GM21786 (cell line): Measurements from ENCODE around the gene NYNRIN.

ENCODE experiments used
- ATAC-seq: cut with Tn5 transposase; IDR thresholded peaks from one replicate; pipeline ENCODE4 v1.9.1; 2021; ENCODE audit not compliant: unreplicated experiment

The NYNRIN gene

DNA sequence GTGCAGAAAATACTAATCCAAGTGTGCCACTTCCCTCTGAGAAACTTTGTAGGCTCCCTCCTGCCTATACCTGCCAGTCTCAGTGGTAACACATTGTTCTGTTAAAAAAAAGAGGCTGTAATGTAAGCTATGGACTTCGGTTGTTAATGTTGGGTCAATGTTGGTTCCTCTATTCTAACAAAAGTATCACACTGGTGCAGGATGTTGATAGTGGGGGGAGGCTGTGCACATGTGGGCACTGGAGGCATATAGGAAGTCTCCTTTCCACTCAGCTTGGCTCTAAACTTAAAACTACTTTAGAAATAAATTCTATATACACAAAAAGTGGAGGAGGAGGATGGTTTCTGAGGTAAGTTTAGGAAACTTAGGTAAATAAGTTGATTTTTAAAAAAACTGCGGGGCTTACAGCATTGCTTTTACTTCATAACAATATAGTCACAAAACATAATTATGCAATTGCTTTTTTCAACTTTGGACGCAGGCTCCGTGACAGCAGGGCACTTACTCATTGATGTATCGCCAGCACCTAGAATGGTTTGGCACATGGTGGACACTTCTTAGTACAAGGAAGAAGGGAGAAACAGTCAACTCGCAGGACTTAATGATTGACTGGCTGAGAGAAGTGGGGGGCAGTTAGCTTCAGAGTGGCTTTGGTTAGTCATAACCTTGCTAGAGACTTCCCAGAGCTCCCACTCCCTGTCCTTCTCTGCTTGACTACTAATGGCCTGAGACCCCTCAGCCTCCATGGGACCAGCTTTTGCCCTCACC, 7.9 kb upstream of the NYNRIN start:
- ATAC-seq: no peak

DNA sequence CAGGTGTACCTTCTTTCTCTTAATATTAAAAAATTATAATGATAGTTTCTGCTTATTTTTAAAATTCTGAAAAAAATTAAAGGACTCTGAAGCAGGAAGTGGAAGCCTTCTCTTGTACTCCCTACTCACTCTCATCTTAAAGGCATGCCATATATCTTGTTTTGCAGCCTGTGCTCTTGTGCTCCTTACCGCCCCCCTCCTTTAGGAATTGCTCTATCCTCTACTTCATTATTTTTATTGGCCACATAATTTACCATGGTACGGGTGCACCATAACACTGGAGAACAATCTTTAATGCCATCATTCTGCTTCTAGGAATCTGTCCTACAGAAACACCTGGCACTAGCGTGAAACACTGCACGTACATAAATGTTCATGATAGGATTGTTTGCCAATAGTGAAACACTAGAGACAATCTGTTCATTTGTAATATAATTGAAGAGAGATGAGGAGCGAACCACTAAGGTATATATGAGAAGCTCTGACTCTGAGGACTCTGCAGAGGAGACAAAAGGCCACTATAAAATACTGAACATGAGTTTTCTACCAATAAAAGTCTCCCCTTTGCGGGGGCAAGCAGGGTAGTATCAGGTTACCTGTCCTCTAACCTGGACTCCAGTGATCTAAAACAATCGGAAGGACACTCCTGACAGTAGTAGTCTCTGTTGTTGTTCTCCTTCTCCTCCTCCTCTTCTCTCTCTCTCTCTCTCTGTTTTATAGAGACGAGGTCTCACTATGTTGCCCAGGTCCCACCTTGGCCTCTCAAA, 6.3 kb upstream of the NYNRIN start:
- no peak for ATAC-seq

DNA sequence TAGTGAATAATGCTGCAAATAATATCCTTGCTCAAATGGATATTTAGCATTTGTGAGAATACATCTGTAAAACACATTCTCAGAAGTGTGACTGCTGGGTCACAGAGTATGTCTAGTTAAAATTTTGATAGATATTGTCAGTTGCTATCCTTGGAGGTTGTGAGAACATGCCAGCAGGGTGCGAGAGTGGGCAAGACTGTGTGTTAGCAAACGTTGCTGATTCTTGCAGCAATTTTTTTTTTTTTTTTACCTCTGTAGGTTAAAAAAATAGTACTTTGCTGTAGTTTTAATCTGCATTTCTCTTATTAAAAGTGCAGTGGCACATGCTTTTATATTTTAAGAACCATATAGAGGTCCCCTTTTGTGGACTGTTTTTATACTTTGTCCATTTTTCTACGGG, 4.5 kb upstream of the NYNRIN start:
- ATAC-seq: no peak

DNA sequence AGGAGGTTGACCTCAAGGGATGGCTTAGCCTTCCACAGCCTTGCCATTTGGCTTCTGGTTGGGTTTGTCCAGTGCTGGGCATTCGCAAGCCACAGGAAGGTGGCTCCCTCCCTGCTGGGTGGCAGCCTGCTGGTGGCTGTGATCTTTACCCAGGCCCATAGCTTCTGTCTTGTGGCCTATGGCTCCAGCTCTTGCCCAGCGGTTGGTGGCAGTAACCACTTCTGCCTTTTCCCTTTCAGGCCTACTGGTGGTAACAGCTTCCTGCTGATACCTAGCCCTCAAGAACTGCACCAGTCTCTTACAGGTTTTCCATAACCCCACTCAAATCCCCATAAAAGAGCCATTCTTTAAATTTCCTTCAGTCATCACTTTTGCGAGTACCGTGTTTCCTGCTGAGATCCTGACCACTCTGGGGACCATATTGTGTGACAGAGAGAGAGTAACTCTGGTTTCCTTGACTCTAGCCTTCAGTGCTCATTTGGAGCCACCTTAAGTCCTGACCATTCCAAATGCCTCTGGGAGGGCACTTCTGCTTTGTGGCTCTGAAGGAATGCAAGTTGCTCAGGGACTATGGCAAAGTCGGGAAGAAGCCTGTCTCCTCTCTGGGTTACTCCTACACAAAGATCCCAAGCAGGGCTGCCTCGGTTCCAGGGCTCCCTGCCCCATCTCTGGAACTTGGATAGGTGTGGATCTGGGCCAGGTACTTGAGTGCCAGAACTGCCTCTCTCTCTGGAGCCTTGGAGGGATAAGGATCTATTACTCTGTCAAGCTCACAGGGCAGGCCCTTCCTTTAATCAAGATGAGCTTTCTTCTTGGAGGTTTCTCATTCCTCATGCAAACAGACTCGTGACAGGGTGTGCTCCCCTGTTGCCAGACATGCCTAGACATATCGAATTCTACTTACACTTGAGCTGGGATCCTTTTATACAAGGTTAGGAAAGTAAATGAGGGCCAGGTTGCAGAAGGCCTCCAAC, 2.9 kb upstream of the NYNRIN start:
- no peak for ATAC-seq

DNA sequence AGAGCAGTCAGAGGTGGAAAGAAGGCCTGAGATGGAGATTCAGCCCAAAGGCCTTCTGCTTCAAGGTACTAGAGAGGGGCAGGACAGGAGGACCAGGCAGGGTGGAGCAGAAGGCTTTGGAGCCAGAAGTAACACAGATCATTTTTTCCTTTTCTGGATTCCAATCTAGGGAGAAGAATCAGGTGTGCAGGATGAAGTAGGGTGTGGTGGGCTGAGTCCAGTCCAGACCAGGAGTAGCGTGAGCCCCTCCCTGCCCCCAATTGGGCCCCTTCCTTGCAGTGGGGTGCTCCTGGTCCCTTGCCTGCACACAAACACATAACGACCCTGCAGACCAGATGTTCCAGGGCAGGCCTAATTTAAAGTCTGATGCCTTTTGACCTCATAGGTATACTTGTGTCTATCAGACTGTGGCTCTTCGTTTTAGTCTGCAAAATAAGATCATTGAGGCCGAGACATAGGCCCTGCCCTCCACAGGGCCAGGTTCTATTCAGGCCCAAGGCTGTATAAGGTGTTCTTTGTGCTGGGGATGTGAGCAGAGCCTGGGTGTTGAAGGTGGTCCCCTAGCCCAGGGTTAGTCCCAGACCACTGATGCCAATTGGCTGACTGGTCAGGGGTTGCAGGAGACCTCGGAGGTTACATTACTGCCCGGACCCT, 1.0 kb upstream of the NYNRIN start:
- no peak for ATAC-seq

DNA sequence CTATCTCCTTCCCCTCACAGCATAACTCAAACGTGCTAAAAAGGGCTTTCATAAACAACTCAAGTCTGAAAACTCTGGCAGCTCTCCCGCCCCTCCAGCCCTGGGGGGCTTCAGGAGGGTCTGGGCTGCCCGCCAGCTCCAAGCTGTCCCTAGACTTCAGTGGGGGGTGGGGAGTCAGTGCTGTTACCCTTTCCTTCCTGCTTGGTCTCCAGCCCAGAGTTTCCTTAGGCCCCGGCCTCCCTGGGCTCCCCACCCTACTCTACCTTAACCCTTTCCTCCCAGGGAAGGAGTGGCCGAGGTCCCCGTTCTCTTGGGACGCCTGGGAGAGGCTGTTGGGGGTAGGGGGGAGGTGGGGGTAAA, 530 bp upstream of the NYNRIN start:
- no peak for ATAC-seq

DNA sequence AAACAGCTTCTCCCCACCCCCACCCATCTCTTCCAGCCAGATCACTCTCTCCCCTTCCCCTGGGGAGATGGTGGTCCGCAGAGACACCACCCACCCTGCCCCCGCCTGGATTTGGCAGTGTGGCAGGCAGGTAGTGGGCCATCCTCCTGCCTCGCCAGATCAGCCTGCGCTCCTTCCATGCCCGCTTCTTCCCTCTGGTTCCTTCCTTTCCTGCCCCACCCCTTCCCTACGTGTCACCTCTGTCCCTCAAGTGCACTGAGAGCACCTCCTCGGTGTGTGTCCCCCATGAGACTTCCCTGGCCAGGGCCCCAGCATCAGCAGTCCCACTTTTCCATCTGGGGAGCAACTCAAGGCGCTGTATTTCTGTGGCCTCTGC, 632 bp downstream of the NYNRIN start:
- no peak for ATAC-seq

DNA sequence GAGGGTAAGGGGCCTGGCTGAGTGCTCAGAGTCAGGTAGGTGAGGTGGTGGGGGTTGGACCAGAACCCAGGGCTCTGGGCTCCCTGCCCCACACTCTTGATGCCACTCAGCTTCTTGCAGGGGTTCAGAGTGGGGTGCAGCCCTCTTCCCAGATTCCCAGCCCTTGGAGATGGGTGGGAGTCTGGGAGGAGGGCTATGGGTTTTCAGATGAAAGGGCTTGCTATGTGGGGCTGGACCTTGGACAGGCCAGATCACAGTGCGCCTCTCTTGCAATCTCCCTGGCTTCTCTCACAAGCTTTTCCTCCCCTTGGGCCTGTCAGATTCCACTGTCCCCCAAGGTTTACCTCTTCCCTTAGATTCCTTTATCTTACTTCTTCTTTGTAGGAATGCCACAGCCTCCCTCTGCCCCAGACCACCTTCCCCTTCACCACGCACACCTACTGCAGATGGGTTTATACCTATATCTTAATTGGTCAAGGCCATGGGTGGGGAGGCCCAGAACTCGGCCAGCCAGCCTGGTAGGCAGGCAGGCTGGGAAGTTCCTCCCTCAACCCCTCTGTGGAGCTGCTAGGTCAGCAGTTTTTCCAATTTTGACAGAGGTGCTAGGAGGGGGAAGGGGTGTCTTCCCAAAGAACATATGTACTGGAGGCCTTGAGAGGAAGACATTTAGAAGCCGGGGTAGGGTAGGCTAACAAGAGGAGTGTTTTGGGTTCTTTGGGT, 1.4 kb downstream of the NYNRIN start:
- ATAC-seq: no peak

DNA sequence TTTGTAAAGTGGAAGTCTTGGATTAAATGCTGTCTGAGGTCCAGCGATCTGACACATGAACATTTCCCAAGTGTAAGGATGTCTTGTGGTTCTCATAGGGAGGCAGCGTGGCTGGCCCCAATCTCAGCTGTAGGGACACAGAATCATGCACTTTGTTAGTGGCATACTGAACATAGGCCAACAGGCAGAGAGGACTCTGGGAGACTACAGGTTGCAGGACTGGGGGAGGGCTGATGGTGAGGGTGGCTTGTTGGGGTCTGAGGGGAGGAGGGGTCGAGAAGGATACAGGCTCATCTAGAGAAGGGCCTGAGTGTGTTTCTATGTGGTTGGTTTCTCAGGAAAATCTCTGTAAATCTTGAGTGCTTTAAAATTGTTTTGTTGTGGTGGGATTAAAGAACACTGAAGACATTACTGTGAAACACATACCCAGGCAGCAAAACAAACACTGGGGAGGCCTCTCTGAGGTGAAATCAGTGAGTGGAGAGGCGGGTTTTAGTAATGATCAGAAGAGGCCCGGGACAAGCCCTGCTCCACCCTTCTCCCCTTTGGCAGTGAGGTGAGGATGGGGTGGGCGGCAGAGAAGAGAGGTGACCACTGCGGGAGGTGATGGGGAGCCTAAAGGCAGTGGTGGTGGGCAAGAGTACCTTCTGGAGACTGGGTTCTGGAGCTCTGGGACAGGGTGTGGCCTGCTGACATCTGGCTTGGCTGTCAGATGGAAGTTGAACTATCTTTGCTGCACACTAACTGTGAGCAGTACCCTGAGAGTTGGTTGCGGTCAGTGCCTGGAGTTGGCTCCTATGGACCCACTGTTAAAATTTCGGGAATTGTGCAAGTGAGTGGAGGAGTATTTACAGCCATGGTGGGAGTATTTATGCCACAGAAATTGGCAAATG, 3.3 kb downstream of the NYNRIN start:
- ATAC-seq: no peak

DNA sequence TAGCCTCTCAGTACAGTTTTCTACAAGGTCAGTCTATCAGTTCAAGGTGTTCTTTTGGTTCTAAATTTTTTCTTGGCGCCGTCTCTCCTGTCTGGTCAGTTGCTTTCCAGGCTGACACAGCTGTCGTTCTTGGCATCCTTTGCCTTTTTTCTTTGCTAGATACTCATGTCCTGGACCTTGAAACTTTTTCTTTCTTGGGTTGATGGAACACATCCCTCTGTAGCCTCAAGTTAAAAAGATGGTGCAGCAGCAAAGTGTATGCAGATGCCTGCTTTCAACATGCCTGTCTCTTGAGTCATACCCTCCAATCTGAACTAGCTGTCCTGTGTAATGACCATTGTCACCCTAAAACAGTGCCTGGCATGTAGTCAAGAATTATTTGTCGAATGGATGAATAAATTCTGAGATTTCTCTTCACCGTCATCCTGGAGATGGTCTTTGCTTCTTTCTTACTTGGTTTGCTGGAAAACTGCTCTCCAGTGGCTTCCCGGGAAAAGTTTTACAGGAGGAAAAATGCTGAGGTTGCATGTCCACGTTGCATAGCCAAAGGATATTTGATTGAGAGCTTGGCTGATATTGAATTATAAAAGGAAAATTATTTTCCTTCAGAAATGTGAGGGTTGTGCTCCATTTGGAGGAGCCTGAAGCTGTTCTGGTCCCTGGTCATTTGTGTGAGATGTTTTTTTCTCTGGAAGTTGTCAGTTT, 4.6 kb downstream of the NYNRIN start:
- ATAC-seq: no peak

DNA sequence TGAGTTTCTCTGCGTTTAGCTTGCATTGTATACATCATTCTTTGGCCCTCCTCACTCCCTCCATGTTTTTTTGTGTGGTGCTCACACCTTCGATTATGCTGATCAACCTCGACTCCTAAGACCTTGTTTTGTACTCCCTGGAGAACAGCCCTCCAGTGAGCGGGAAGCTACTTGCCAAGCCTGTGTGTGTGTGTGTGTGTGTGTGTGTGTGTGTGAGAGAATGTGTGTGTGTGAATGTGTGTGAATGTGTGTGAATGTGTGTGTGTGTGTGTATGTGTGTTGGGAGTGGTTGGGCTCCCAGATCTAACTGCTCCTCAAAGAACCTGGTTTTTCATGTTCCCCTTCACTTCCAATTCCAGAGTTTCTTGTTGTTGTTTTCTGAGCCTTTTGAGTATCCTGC, 6.0 kb downstream of the NYNRIN start:
- ATAC-seq: no peak

DNA sequence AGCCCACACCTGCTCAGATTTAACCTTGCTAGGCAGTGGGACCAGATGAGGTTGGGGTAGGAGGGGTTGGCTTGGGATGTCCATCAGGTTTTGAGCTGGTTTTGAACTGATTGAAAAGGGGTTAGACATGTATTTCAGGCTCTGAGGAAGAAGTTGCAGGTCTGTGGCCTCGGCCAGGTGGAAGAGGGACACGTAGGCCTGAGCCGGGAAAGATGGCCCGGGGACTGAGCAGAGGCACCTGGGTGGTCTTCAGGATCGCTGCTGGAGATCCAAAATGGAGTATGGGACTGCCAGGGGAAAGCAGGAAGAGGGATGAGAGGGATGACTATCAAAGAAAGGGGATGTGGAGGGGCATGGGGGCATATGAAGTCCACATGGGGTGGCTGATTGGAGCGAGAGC, 7.6 kb downstream of the NYNRIN start:
- no peak for ATAC-seq

DNA sequence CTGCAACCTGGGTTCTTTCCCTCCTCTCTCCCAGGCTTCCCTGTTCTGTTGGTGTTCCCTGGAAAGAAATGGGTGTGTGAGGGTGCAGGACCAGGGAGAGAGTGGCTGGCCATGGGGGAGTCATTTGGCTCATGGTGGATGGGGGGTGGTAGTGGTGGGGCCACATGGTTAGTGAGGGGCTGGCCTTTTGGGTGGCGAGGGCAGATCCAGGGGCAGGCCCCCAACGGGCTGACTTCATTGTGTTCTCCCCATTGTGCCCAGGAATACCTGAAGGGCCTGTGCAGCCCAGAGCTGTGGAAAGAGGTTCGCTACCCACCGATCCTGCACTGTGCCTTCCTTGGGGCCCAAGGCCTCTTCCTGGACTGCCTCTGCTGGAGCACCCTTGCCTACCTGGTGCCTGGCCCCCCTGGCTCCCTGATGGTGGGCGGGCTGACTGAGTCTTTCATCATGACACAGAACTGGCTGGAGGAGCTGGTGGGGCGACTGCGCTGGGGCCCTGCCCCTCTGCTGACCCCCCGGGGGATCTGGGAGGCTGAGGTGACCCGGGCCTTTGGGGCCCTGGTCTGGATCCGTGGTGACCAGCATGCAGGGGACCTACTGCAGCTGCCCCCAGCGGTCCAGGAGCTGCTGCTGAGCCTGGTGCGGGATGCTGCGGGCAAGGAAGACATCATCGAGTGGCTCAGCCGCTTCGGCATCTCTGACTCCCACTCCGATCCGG, 9.0 kb downstream of the NYNRIN start:
- no peak for ATAC-seq

DNA sequence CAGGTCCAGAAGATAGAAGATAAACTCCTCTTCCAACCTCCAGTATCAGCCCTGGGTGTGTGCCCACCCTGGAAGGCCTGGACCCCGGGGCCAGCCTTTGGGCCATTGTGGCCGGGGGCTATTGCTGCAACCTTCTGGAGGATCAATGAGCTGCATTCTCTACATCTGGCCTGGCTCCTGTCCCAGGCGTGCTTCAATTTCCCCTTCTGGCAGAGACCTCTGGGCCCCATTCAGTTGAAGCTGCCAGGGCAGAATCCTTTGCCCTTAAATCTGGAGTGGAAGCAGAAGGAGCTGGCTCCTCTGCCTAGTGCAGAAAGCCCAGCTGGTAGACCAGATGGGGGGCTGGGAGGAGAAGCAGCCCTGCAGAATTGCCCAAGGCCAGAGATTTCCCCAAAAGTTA, 10.0 kb downstream of the NYNRIN start:
- ATAC-seq: no peak

DNA sequence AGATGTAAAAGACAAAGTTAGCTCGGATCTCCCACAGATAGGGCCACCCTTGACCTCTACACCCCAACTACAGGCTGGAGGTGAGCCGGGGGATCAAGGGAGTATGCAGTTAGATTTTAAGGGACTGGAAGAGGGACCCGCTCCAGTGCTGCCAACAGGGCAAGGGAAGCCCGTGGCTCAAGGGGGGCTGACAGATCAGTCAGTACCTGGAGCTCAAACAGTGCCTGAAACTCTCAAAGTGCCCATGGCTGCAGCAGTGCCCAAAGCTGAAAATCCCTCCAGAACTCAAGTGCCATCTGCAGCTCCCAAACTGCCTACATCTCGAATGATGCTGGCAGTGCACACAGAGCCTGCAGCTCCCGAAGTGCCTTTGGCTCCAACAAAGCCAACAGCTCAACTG, 10.4 kb downstream of the NYNRIN start:
- ATAC-seq: no peak

DNA sequence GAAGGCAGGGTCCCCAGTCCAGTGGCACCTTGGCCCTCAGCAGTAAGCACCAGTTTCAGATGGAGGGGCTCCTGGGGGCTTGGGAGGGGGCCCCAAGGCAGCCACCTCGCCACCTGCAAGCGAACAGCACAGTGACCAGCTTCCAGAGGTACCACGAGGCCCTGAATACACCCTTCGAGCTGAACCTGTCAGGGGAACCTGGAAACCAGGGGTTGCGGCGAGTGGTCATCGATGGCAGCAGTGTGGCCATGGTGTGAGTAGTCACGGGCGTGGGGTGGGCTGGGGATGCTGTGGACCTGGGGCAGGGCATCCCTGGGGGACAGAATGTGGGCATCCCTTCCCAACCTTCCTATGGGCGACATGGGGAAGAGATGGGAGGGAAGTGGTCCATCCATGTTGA, 11.2 kb downstream of the NYNRIN start:
- no peak for ATAC-seq

DNA sequence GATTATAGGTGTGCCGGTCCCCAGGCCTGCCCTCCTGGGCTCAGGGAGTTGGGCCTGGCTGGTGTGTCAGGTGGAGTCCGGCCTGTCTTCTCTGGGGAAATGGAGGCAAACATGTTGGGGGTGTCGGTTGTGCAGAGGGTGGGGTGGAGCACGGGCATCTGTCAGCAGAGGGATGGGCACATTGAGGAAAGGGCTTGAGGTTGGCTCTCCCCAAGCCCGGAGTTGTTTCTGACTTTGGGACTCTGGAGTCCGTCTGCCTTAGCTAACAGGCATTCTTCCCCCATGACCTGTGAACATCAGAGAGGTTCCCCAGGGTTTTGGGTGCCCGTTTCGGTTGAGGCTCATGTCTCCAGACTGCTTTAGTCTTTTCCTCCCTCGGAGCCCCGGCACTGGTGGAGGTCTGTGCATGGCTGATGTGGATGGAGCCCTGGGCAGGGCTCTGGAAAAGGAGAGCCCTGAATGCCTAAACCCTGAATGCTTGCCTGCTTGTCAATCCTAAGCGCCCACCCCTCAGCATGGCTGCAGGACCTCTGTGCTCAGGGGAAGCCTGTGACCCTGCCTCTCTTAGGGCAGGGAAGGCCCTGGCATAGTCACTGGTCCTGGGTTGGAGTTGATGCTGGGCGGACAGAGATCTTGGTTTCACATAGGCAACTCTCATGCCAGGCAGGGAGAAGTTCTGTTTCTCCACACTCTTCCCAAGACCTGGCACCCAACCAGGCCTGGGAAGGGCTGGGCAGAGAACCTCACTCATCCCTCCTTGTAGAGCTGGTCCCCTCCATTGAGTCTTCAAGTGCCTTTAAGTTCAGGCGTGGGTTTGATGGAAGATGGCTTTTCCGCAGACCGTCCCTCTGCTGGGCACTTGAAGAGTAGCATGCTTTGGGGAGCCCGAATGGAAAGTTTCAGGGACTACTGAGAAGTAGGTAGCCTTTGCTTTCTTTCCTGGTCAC, 12.9 kb downstream of the NYNRIN start:
- no peak for ATAC-seq
